Measurements from ENCODE around the gene ACSF3.

ACSF3 gene

GRCh38 chr16:89093602-89094251, at the start of gene ACSF3:
ACSF3 (plus strand) TSS chr16:89093852; CDS start chr16:89100682, 6,830 bp downstream.
- Histone ChIP-seq H3K4me1 (peaks cover 4% of the 10 kb centered on the region), H3K4me2 (ENCODE audit: low read length) (peak within 1 kb of the TSS; percentile 72), H3K9ac (no peak within 1 kb of the TSS), H3K27me3 (ENCODE audit: control insufficient read depth, insufficient read depth, low read length) (no peaks in the 10 kb centered on the region), H3K4me3 (ENCODE audit: low read depth, low read length) (peak within 1 kb of the TSS; percentile 68), H3K9me3 (ENCODE audit: control insufficient read depth, low read length) (no peaks in the 10 kb centered on the region), H3K36me3 (ENCODE audit: control insufficient read depth, insufficient read depth, low read length) (no peaks in the 10 kb centered on the region), H3K79me2 (peaks cover 28% of the 10 kb centered on the region), H2AFZ (peak within 1 kb of the TSS; percentile 100), H3K27ac (no peak within 1 kb of the TSS)
- no peak for TF ChIP-seq CTCF (IDR thresholded peaks at IDR 0.05)

GRCh38 chr16:89044418-89045180, 49.1 kb upstream of the ACSF3 start:
- Histone ChIP-seq H3K79me2 (no peaks in the 10 kb centered on the region), H2AFZ (no peak overlapping the region), H3K9ac (no peak overlapping the region), H3K9me3 (ENCODE audit: control insufficient read depth, low read length) (no peaks in the 10 kb centered on the region), H3K27ac (no peak overlapping the region), H3K4me3 (ENCODE audit: low read depth, low read length) (no peak overlapping the region), H3K4me1 (no peaks in the 10 kb centered on the region), H3K36me3 (ENCODE audit: control insufficient read depth, insufficient read depth, low read length) (no peaks in the 10 kb centered on the region), H3K27me3 (ENCODE audit: control insufficient read depth, insufficient read depth, low read length) (no peaks in the 10 kb centered on the region), H3K4me2 (ENCODE audit: low read length) (no peak overlapping the region)
- TF ChIP-seq CTCF (IDR thresholded peaks at IDR 0.05) = no peak

- H3K27ac ChIP-seq = no peak overlapping the region
- no peaks in the 10 kb centered on the region for H3K36me3 ChIP-seq (ENCODE audit: control insufficient read depth, insufficient read depth, low read length)
- no peak overlapping the region for H3K4me3 ChIP-seq (ENCODE audit: low read depth, low read length)
- H3K9ac ChIP-seq = no peak overlapping the region
- H3K4me1 ChIP-seq = no peaks in the 10 kb centered on the region
- no peaks in the 10 kb centered on the region for H3K27me3 ChIP-seq (ENCODE audit: control insufficient read depth, insufficient read depth, low read length)
- H2AFZ ChIP-seq = no peak overlapping the region
- no peak for TF ChIP-seq CTCF (IDR thresholded peaks at IDR 0.05)
- no peaks in the 10 kb centered on the region for H3K79me2 ChIP-seq
- no peaks in the 10 kb centered on the region for H3K9me3 ChIP-seq (ENCODE audit: control insufficient read depth, low read length)
- H3K4me2 ChIP-seq (ENCODE audit: low read length) = no peak overlapping the region
Measured at GRCh38 chr16:89045181-89045815, 48.4 kb upstream of the ACSF3 start.

GRCh38 chr16:89045881-89046280, 47.8 kb upstream of the ACSF3 start:
- no peaks in the 10 kb centered on the region for H3K9me3 ChIP-seq (ENCODE audit: control insufficient read depth, low read length)
- H3K79me2 ChIP-seq = no peaks in the 10 kb centered on the region
- H3K36me3 ChIP-seq (ENCODE audit: control insufficient read depth, insufficient read depth, low read length) = no peaks in the 10 kb centered on the region
- H3K4me1 ChIP-seq = no peaks in the 10 kb centered on the region
- H3K9ac ChIP-seq = no peak overlapping the region
- H3K27ac ChIP-seq = no peak overlapping the region
- no peak overlapping the region for H3K4me2 ChIP-seq (ENCODE audit: low read length)
- no peak for TF ChIP-seq CTCF (IDR thresholded peaks at IDR 0.05)
- H3K27me3 ChIP-seq (ENCODE audit: control insufficient read depth, insufficient read depth, low read length) = no peaks in the 10 kb centered on the region
- H2AFZ ChIP-seq = no peak overlapping the region
- H3K4me3 ChIP-seq (ENCODE audit: low read depth, low read length) = no peak overlapping the region

All from parathyroid adenoma (tissue), 2 donors.